ENCODE results near the gene NTSR1.

The NTSR1 gene

DNA sequence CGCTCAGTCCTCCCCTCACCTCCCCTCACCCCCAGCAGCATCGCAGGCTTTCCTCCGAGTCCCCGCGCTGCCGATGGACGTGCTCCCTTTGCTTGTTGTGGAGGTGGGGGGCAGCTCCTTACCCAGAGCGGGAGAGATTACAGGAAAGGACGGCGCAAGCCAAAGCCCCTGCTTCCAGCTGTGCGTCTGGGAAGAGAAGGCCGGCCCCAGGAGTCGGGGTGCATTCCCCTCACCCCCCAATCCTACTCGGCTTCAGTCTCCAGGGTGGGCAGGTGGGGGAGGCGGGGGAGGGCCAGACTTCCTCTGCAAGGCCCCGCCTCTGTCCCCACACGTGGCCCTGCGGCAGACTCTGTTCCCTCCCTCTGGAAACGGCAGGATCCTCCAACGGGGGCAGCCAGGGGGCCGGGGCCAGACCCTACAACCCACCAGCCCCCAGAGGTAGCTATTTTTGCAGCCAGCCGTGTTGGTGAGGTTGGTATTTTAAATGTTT, 43.6 kb downstream of the NTSR1 start:
- H4K20me1 ChIP-seq (ENCODE audit: insufficient read depth, low read length): no peaks in the 10 kb centered on the region
- peaks cover 13% of the 10 kb centered on the region for H3K27me3 ChIP-seq (ENCODE audit: low read depth, low read length)
- H3K79me2 ChIP-seq (ENCODE audit: low read length): no peaks in the 10 kb centered on the region
- H2AFZ ChIP-seq (ENCODE audit: low read depth, low read length): no peak overlapping the region
- H3K4me1 ChIP-seq (ENCODE audit: low read length): no peaks in the 10 kb centered on the region
- TF ChIP-seq, protein P1, sequence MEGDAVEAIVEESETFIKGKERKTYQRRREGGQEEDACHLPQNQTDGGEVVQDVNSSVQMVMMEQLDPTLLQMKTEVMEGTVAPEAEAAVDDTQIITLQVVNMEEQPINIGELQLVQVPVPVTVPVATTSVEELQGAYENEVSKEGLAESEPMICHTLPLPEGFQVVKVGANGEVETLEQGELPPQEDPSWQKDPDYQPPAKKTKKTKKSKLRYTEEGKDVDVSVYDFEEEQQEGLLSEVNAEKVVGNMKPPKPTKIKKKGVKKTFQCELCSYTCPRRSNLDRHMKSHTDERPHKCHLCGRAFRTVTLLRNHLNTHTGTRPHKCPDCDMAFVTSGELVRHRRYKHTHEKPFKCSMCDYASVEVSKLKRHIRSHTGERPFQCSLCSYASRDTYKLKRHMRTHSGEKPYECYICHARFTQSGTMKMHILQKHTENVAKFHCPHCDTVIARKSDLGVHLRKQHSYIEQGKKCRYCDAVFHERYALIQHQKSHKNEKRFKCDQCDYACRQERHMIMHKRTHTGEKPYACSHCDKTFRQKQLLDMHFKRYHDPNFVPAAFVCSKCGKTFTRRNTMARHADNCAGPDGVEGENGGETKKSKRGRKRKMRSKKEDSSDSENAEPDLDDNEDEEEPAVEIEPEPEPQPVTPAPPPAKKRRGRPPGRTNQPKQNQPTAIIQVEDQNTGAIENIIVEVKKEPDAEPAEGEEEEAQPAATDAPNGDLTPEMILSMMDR (IDR thresholded peaks at IDR 0.05; ENCODE audit: low read depth, low read length): no peak
- no peak for TF ChIP-seq EZH2phosphoT487 (IDR thresholded peaks at IDR 0.05; ENCODE audit: low read depth)
- no peaks in the 10 kb centered on the region for H3K36me3 ChIP-seq (replicated peaks; ENCODE audit: low read depth, low read length)
- H3K4me3 ChIP-seq (ENCODE audit: low read length): no peak overlapping the region
- H3K9ac ChIP-seq (ENCODE audit: low read length): no peak overlapping the region
- H3K27ac ChIP-seq (ENCODE audit: low read length): no peak overlapping the region
- no peak overlapping the region for H3K4me2 ChIP-seq (ENCODE audit: low read length)
- H3K9me3 ChIP-seq (ENCODE audit: insufficient read depth, low read length): no peaks in the 10 kb centered on the region

DNA sequence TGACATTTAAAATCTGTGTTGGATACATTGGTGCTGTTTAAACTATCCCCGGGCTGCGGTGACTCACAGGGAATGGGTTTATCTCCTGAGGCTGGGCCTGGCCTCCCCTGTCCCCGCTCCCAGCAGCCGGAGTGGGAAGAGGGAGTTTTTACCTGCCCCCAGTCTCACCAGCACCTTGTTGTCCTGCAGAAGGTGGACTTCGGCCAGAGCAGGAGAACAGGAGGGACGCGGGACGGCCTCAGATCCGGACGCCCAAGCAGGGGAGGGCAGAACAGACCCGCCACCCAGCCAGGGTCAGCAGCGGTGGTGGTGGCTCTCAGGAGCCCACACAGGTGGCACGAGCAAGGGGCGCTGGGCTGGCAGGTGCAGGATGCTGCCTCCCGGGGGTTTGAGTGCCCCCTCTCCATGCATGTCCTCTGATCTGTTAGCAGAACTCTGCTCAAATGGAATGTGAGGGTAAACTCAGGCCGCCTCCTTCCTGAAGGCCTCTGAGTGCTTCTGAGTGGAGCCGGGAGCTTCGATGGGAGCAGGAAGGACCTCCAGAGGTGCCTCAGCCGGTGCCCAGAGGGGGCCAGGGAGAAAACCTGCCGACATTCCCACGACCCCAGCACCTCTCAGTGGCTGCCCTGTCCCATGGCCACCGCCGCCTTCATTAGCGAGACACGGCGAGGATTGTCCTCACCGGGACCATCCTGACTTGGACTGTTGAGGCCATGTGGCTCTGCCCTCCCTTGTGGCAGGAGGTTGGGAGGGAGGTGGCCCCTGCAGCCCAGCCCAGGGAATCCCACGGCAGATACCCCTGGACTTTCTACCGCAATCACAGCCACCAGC, 44.2 kb downstream of the NTSR1 start:
- Histone ChIP-seq H3K36me3 (replicated peaks; ENCODE audit: low read depth, low read length) (no peaks in the 10 kb centered on the region), H3K4me2 (ENCODE audit: low read length) (no peak overlapping the region), H3K9ac (ENCODE audit: low read length) (no peak overlapping the region), H2AFZ (ENCODE audit: low read depth, low read length) (no peak overlapping the region), H3K4me3 (ENCODE audit: low read length) (no peak overlapping the region), H3K27me3 (ENCODE audit: low read depth, low read length) (peaks cover 18% of the 10 kb centered on the region), H3K27ac (ENCODE audit: low read length) (no peak overlapping the region), H3K79me2 (ENCODE audit: low read length) (no peaks in the 10 kb centered on the region), H3K9me3 (ENCODE audit: insufficient read depth, low read length) (no peaks in the 10 kb centered on the region), H4K20me1 (ENCODE audit: insufficient read depth, low read length) (no peaks in the 10 kb centered on the region), H3K4me1 (ENCODE audit: low read length) (no peaks in the 10 kb centered on the region)
- TF ChIP-seq, protein P1 (IDR thresholded peaks at IDR 0.05; ENCODE audit: low read depth, low read length): no peak
- TF ChIP-seq EZH2phosphoT487 (IDR thresholded peaks at IDR 0.05; ENCODE audit: low read depth): no peak

DNA sequence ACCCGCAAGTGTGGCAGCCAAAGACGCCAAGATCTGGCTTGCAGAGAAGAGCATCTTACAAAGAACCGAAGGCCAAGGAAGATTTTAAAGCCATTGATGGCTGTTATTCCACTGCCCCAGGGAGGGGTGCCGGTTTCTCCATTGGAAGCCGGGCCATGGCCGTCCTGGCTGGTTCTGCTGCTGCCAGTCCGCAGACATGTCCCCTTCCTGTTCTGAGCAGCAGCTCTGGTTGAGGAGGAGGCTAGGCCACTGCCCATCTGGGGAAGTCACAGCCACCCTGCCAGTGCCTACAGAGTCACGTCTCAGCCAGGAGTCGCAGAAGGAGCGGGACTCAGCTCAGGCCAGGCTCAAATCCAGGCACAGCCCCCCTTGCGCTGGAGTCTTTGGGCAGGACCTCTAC, 45.0 kb downstream of the NTSR1 start:
- no peak overlapping the region for H2AFZ ChIP-seq (ENCODE audit: low read depth, low read length)
- H3K27ac ChIP-seq (ENCODE audit: low read length): no peak overlapping the region
- no peaks in the 10 kb centered on the region for H3K4me1 ChIP-seq (ENCODE audit: low read length)
- H4K20me1 ChIP-seq (ENCODE audit: insufficient read depth, low read length): no peaks in the 10 kb centered on the region
- H3K27me3 ChIP-seq (ENCODE audit: low read depth, low read length): peaks cover 18% of the 10 kb centered on the region
- no peak overlapping the region for H3K4me2 ChIP-seq (ENCODE audit: low read length)
- no peak overlapping the region for H3K4me3 ChIP-seq (ENCODE audit: low read length)
- TF ChIP-seq, protein P1 (IDR thresholded peaks at IDR 0.05; ENCODE audit: low read depth, low read length): no peak
- TF ChIP-seq EZH2phosphoT487 (IDR thresholded peaks at IDR 0.05; ENCODE audit: low read depth): no peak
- H3K79me2 ChIP-seq (ENCODE audit: low read length): no peaks in the 10 kb centered on the region
- H3K9ac ChIP-seq (ENCODE audit: low read length): no peak overlapping the region
- no peaks in the 10 kb centered on the region for H3K36me3 ChIP-seq (replicated peaks; ENCODE audit: low read depth, low read length)
- H3K9me3 ChIP-seq (ENCODE audit: insufficient read depth, low read length): no peaks in the 10 kb centered on the region

DNA sequence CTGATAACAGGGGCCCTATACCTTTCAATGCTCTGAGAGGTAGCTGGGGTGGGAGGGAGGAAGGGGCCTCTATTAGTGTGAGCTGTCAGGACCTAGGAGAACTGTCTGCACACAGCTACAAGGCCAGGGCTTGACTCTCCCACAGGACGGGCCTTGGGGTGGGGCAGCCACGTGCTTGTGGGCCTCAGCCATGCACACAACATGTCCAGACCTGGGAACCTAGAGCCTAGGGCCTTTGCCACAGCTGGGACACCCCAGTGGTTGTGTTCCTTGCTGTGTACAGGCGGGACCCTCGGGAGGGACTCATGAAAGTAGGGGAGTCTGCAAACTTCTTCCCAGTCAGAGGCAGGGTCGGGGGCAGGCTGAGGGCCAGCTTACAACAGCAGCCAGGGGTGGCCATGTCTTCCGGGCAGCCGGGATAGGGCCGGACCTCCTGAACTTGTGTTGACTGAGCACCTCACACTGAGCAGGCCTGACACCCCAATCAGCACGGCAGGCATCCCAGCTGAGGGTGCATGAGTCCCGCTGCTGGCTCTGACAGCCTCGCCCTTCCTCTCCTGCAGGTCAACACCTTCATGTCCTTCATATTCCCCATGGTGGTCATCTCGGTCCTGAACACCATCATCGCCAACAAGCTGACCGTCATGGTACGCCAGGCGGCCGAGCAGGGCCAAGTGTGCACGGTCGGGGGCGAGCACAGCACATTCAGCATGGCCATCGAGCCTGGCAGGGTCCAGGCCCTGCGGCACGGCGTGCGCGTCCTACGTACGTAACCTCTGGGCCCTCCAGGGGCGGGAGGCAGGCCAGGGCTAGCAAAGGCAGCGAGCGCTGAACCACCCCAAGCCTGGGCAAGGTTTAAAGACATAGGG, 45.7 kb downstream of the NTSR1 start:
- TF ChIP-seq, protein P1 (IDR thresholded peaks at IDR 0.05; ENCODE audit: low read depth, low read length): no peak
- no peak for TF ChIP-seq EZH2phosphoT487 (IDR thresholded peaks at IDR 0.05; ENCODE audit: low read depth)
- Histone ChIP-seq H3K36me3 (replicated peaks; ENCODE audit: low read depth, low read length) (no peaks in the 10 kb centered on the region), H3K4me3 (ENCODE audit: low read length) (no peak overlapping the region), H3K9me3 (ENCODE audit: insufficient read depth, low read length) (no peaks in the 10 kb centered on the region), H3K27ac (ENCODE audit: low read length) (no peak overlapping the region), H3K27me3 (ENCODE audit: low read depth, low read length) (peaks cover 18% of the 10 kb centered on the region), H3K9ac (ENCODE audit: low read length) (no peak overlapping the region), H3K4me1 (ENCODE audit: low read length) (no peaks in the 10 kb centered on the region), H4K20me1 (ENCODE audit: insufficient read depth, low read length) (no peaks in the 10 kb centered on the region), H3K4me2 (ENCODE audit: low read length) (no peak overlapping the region), H2AFZ (ENCODE audit: low read depth, low read length) (no peak overlapping the region), H3K79me2 (ENCODE audit: low read length) (no peaks in the 10 kb centered on the region)

Measured in OCI-LY3 (cell line).